IMR-90 (cell line): Measurements from ENCODE around the gene CRACDL. TPM values are rescaled to one million over a fixed set of nuclear protein-coding genes. Genes with fewer than 3 reads are reported as not detected.

Experiments used
- ATAC-seq: fragments of 200-7000 bp; cut with Tn5 transposase; 2 replicates; pipeline ENCODE4 v1.9.1; 2020; ENCODE audit warnings: low read depth, mild to moderate bottlenecking, moderate library complexity
- BruUV-seq: library from RNA; stranded (reverse); fragments of 400-500 nt; replicated peaks from 2 replicates; lab custom pipeline; 2021; lab: Mats Ljungman, UMichigan
- CTCF ChIA-PET: fragments of 300-600 bp; formaldehyde crosslinking; extraction: SDS; loops from one replicate; lab custom pipeline; 2021; ENCODE audit warnings: antibody characterized with exemption; lab: Yijun Ruan, JAX
- POLR2A ChIA-PET: fragments of 300-600 bp; sonication (Branson Sonifier 250); formaldehyde crosslinking; loops from one replicate; lab custom pipeline; 2022; ENCODE audit warnings: antibody characterized with exemption; ENCODE audit not compliant: unreplicated experiment; lab: Charles Lee
- DNase-seq: peaks from one replicate; pipeline ENCODE4 v3.0.0; 2013
- H2AFZ ChIP-seq: replicated peaks from 2 replicates; pipeline ENCODE3; 2013; ENCODE audit warnings: low read length, mild to moderate bottlenecking; ENCODE audit not compliant: poor library complexity
- H2AK5ac ChIP-seq: 2 replicates; pipeline ENCODE4 v1.6.1; 2013; ENCODE audit warnings: low read depth, low read length, inconsistent platforms
- H2AK9ac ChIP-seq: replicated peaks from 2 replicates; pipeline ENCODE3; 2013; ENCODE audit warnings: mild to moderate bottlenecking, low read depth, low read length, moderate library complexity; ENCODE audit not compliant: poor library complexity
- H2BK120ac ChIP-seq: 2 replicates; pipeline ENCODE4 v1.6.1; 2013; ENCODE audit warnings: low read depth, low read length, inconsistent platforms
- H2BK15ac ChIP-seq: 3 replicates; pipeline ENCODE4 v1.6.1; 2013; ENCODE audit warnings: low read depth, low read length, inconsistent platforms
- H2BK20ac ChIP-seq: 2 replicates; pipeline ENCODE4 v1.6.1; 2013; ENCODE audit warnings: low read depth, mild to moderate bottlenecking, inconsistent platforms, low read length, moderate library complexity
- H2BK5ac ChIP-seq: 2 replicates; pipeline ENCODE4 v1.6.1; 2013; ENCODE audit warnings: mild to moderate bottlenecking, low read depth, low read length, inconsistent platforms; ENCODE audit not compliant: poor library complexity, severe bottlenecking
- H3K14ac ChIP-seq: replicated peaks from 2 replicates; pipeline ENCODE4 v1.6.1; 2013; ENCODE audit warnings: low read depth, low read length, inconsistent platforms
- H3K18ac ChIP-seq: 2 replicates; pipeline ENCODE4 v1.6.1; 2013; ENCODE audit warnings: low read depth, low read length, control low read depth
- H3K23ac ChIP-seq: 2 replicates; pipeline ENCODE4 v1.6.1; 2013; ENCODE audit warnings: low read depth, low read length, inconsistent platforms
- H3K27ac ChIP-seq: 2 replicates; pipeline ENCODE4 v1.5.1; 2013; ENCODE audit warnings: mild to moderate bottlenecking, control low read depth, low read length; ENCODE audit not compliant: insufficient read depth
- H3K27me3 ChIP-seq: 2 replicates; pipeline ENCODE4 v1.6.1; 2013; ENCODE audit warnings: low read length; ENCODE audit not compliant: control insufficient read depth, insufficient read depth
- H3K36me3 ChIP-seq: 2 replicates; pipeline ENCODE4 v1.6.1; 2013; ENCODE audit warnings: low read length, mixed read lengths; ENCODE audit not compliant: control insufficient read depth, insufficient read depth
- H3K4ac ChIP-seq: 2 replicates; pipeline ENCODE4 v1.6.1; 2013; ENCODE audit warnings: low read depth, low read length, inconsistent platforms
- H3K4me1 ChIP-seq: 2 replicates; pipeline ENCODE4 v1.6.1; 2013; ENCODE audit warnings: low read length, mixed read lengths; ENCODE audit not compliant: control insufficient read depth, insufficient read depth
- H3K4me2 ChIP-seq: 2 replicates; pipeline ENCODE4 v1.6.1; 2013; ENCODE audit warnings: low read depth, mild to moderate bottlenecking, control low read depth, low read length, moderate library complexity
- H3K4me3 ChIP-seq: 2 replicates; pipeline ENCODE4 v1.5.1; 2013; ENCODE audit warnings: low read depth, mild to moderate bottlenecking, control low read depth, low read length, moderate library complexity; ENCODE audit not compliant: insufficient read depth
- H3K56ac ChIP-seq: 2 replicates; pipeline ENCODE4 v1.6.1; 2013; ENCODE audit warnings: low read length, inconsistent platforms; ENCODE audit not compliant: insufficient read depth; ENCODE audit errors: extremely low read depth
- H3K79me1 ChIP-seq, 2 experiments: 2 replicates each; pipeline ENCODE4 v1.6.1; 2013; ENCODE audit warnings: low read length in 2 of 2, inconsistent platforms in 1 of 2, low read depth in 1 of 2
- H3K9ac ChIP-seq: 2 replicates; pipeline ENCODE4 v1.6.1; 2013; ENCODE audit warnings: low read depth, low read length, control low read depth
- H3K9me1 ChIP-seq: 2 replicates; pipeline ENCODE4 v1.6.1; 2013; ENCODE audit warnings: low read length, inconsistent platforms; ENCODE audit not compliant: insufficient read depth
- H3K9me3 ChIP-seq: 2 replicates; pipeline ENCODE4 v1.6.1; 2013; ENCODE audit warnings: low read length; ENCODE audit not compliant: control insufficient read depth, insufficient read depth
- H4K20me1 ChIP-seq: 2 replicates; pipeline ENCODE4 v1.6.1; 2013; ENCODE audit warnings: low read length, inconsistent platforms; ENCODE audit not compliant: insufficient read depth
- H4K5ac ChIP-seq: 2 replicates; pipeline ENCODE4 v1.6.1; 2013; ENCODE audit warnings: mild to moderate bottlenecking, low read depth, low read length, control low read depth
- H4K8ac ChIP-seq, 2 experiments: 2 replicates each; pipeline ENCODE4 v1.6.1; 2013; ENCODE audit warnings: low read depth in 2 of 2, low read length in 2 of 2, control low read depth in 1 of 2, inconsistent platforms in 1 of 2
- H4K91ac ChIP-seq: 2 replicates; pipeline ENCODE4 v1.6.1; 2013; ENCODE audit warnings: low read depth, low read length, inconsistent platforms; ENCODE audit not compliant: insufficient read depth
- BHLHE40 ChIP-seq: fragments of 150-350 bp; IDR thresholded peaks from 2 replicates; pipeline ENCODE4 v1.6.1; 2016; ENCODE audit warnings: mild to moderate bottlenecking, low read depth, low read length
- CTCF ChIP-seq: conservative IDR thresholded peaks from 2 replicates; pipeline ENCODE4 v1.5.1; 2012; ENCODE audit warnings: mild to moderate bottlenecking, low read depth, low read length, improper control_type of control experiment
- MAFK ChIP-seq: IDR thresholded peaks from 2 replicates; pipeline ENCODE4 v1.6.1; 2012; ENCODE audit warnings: low read depth, low read length, improper control_type of control experiment
- MXI1 ChIP-seq: IDR thresholded peaks from 2 replicates; pipeline ENCODE4 v1.6.1; 2012; ENCODE audit warnings: low read depth, mild to moderate bottlenecking, low read length, moderate library complexity, borderline replicate concordance
- POLR2A ChIP-seq: IDR thresholded peaks from 2 replicates; pipeline ENCODE4 v1.6.1; 2012; ENCODE audit warnings: mild to moderate bottlenecking, low read depth, low read length
- RAD21 ChIP-seq: IDR thresholded peaks from 2 replicates; pipeline ENCODE4 v1.6.1; 2012; ENCODE audit warnings: low read length, improper control_type of control experiment
- RCOR1 ChIP-seq: IDR thresholded peaks from 2 replicates; pipeline ENCODE4 v1.6.1; 2012; ENCODE audit warnings: mild to moderate bottlenecking, low read length, improper control_type of control experiment; ENCODE audit not compliant: insufficient replicate concordance
- USF2 ChIP-seq: fragments of 150-350 bp; IDR thresholded peaks from 2 replicates; pipeline ENCODE4 v1.6.1; 2017; ENCODE audit warnings: mild to moderate bottlenecking, antibody characterized with exemption, low read length, low read depth
- WGBS, 2 experiments: methylation state at CpG; one replicate each; pipeline versions ENCODE4 v1.1.5 to v1.1.7; 2013; ENCODE audit warnings: missing lambda C conversion rate in 2 of 2; ENCODE audit not compliant: insufficient read length in 1 of 2; ENCODE audit errors: extremely low coverage in 2 of 2; 5-methylcytosine and 5-hydroxymethylcytosine counted together
- dilution Hi-C: fragments of 300-500 bp; cut with HindIII; formaldehyde crosslinking; loops from one replicate; pipeline ENCODE4 v1.14.3; 2018; ENCODE audit warnings: low sequenced_read_pairs; ENCODE audit not compliant: unreplicated experiment
- in situ Hi-C: fragments of 300-500 bp; cut with MboI; formaldehyde crosslinking; loops from 3 replicates; pipeline ENCODE4 v1.14.3; 2019; ENCODE audit warnings: low sequenced_read_pairs, inconsistent platforms, mixed read lengths
- intact Hi-C: fragments of 100-400 bp; cut with micrococcal nuclease; formaldehyde crosslinking; loops from 2 replicates; pipeline ENCODE4 v1.10.0; 2022
- polyA plus RNA-seq, 3 experiments: library from polyadenylated mRNA; depleted of rRNA; stranded (reverse); fragments of >200 nt; gene quantifications; 2 replicates each; pipeline ENCODE4 v1.2.3, GENCODE V29; 2012; ENCODE audit warnings: low replicate concordance in 1 of 3
- total RNA-seq: library from RNA; depleted of rRNA; stranded (reverse); fragments of >200 nt; gene quantifications from 2 replicates; pipeline ENCODE4 v1.2.3, GENCODE V29; 2012
- TF ChIP-seq, protein P1 (sequence below): fragments of 150-350 bp; IDR thresholded peaks from 2 replicates; pipeline ENCODE4 v1.6.1; 2016; ENCODE audit warnings: low read depth, mild to moderate bottlenecking, low read length, moderate library complexity, borderline replicate concordance

CRACDL gene
- total and polyA plus RNA-seq, 2 of the 4 experiments (the other 2 are of a cell fraction), result not detected

GRCh38 chr2:98959810-98960507 is 23.9 kb upstream of the CRACDL start:
- H3K27ac ChIP-seq, result no peak overlapping the region
- no peak overlapping the region for H3K4ac ChIP-seq
- no CpG with 5 or more reads among the region's 7 CpGs for WGBS, 2 experiments
- H2AK9ac ChIP-seq, result no peak overlapping the region
- no peak overlapping the region for H4K8ac ChIP-seq
- no peak overlapping the region for H3K56ac ChIP-seq
- no peak overlapping the region for H3K9ac ChIP-seq
- no peak overlapping the region for H3K23ac ChIP-seq
- H4K5ac ChIP-seq, result no peak overlapping the region
- ATAC-seq (no peak), DNase-seq (no peak)
- no TSS peak for BruUV-seq
- intact Hi-C loops, result no loop called here
- H2AFZ ChIP-seq, result no peak overlapping the region
- no peaks in the 10 kb centered on the region for H3K36me3 ChIP-seq
- H3K9me1 ChIP-seq, result no peaks in the 10 kb centered on the region
- H2BK120ac ChIP-seq, result no peak overlapping the region
- no peaks in the 10 kb centered on the region for H4K20me1 ChIP-seq
- no peak overlapping the region for H2BK5ac ChIP-seq
- no peak overlapping the region for H3K14ac ChIP-seq
- in situ Hi-C loops, result no loop called here
- H3K27me3 ChIP-seq, result peaks cover 3% of the 10 kb centered on the region; the same call in 1 of the 2 replicates
- no peaks in the 10 kb centered on the region for H3K4me1 ChIP-seq
- dilution Hi-C loops, result no loop called here
- no peak overlapping the region for H2AK5ac ChIP-seq
- H2BK20ac ChIP-seq, result no peak overlapping the region
- ChIA-PET POLR2A (no interaction called here), CTCF (interaction anchor here (1.3 kb wide), 1 partner anchor 14 kb away, joined by 3 read pairs; no protein-coding TSS in a partner anchor)
- no peak overlapping the region for H4K91ac ChIP-seq
- TF ChIP-seq POLR2A (no peak), BHLHE40 (no peak), USF2 (no peak), CTCF (no peak), MXI1 (no peak), RAD21 (no peak), RCOR1 (no peak), MAFK (no peak)
- TF ChIP-seq, protein P1, sequence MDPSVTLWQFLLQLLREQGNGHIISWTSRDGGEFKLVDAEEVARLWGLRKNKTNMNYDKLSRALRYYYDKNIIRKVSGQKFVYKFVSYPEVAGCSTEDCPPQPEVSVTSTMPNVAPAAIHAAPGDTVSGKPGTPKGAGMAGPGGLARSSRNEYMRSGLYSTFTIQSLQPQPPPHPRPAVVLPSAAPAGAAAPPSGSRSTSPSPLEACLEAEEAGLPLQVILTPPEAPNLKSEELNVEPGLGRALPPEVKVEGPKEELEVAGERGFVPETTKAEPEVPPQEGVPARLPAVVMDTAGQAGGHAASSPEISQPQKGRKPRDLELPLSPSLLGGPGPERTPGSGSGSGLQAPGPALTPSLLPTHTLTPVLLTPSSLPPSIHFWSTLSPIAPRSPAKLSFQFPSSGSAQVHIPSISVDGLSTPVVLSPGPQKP, result no peak
- no peak overlapping the region for H2BK15ac ChIP-seq
- H3K9me3 ChIP-seq, result no peaks in the 10 kb centered on the region
- no peak overlapping the region for H3K18ac ChIP-seq
- no peaks in the 10 kb centered on the region for H3K79me1 ChIP-seq
- H3K4me3 ChIP-seq, result no peak overlapping the region
- no peak overlapping the region for H3K4me2 ChIP-seq
